PC-3 (cell line): ENCODE results near the gene RIC1. TPM values are rescaled to one million over a fixed set of nuclear protein-coding genes. Genes with fewer than 3 reads are reported as not detected.
A peak's percentile ranks its signal among the peaks of the same experiment; 100 is the strongest.

ENCODE experiments used
- ATAC-seq: fragments of 200-7000 bp; cut with Tn5 transposase; 2 replicates; pipeline ENCODE4 v1.9.1; 2020; ENCODE audit warnings: mild to moderate bottlenecking, moderate library complexity
- BruUV-seq: library from RNA; stranded (reverse); fragments of 400-500 nt; replicated peaks from 2 replicates; lab custom pipeline; 2021; lab: Mats Ljungman, UMichigan
- CTCF ChIA-PET: fragments of 300-600 bp; sonication (Branson Sonifier 250); formaldehyde crosslinking; loops from one replicate; lab custom pipeline; 2022; ENCODE audit warnings: antibody characterized with exemption; lab: Charles Lee
- POLR2A ChIA-PET: fragments of 300-600 bp; sonication (Branson Sonifier 250); formaldehyde crosslinking; loops from one replicate; lab custom pipeline; 2022; ENCODE audit warnings: antibody characterized with exemption; ENCODE audit not compliant: unreplicated experiment; lab: Charles Lee
- DNase-seq: peaks from one replicate; pipeline ENCODE4 v3.0.0-alpha.2; 2015
- H2AFZ ChIP-seq: fragments of 300-600 bp; sonication (generic); 2 replicates; pipeline ENCODE4 v1.6.0; 2016; ENCODE audit warnings: antibody characterized with exemption, low read length
- H3F3A ChIP-seq: fragments of 300-600 bp; sonication (generic); one replicate; pipeline ENCODE4 v1.6.0; 2017; ENCODE audit warnings: antibody characterized with exemption, low read length, control low read depth, mild to moderate bottlenecking; ENCODE audit not compliant: unreplicated experiment
- H3K27ac ChIP-seq: fragments of 300-600 bp; sonication (generic); 2 replicates; pipeline ENCODE4 v1.5.1; 2016; ENCODE audit warnings: mild to moderate bottlenecking, low read length
- H3K27me3 ChIP-seq: fragments of 300-600 bp; sonication (generic); 2 replicates; pipeline ENCODE4 v1.6.1; 2016; ENCODE audit warnings: low read length, mixed read lengths
- H3K36me3 ChIP-seq: fragments of 300-600 bp; sonication (generic); 2 replicates; pipeline ENCODE4 v1.6.1; 2016; ENCODE audit warnings: low read depth, mixed run types, low read length, mixed read lengths
- H3K4me1 ChIP-seq: fragments of 300-600 bp; sonication (generic); 2 replicates; pipeline ENCODE4 v1.5.1; 2016; ENCODE audit warnings: low read length; ENCODE audit not compliant: insufficient read depth
- H3K4me2 ChIP-seq: fragments of 300-600 bp; sonication (generic); 2 replicates; pipeline ENCODE4 v1.6.0; 2016; ENCODE audit warnings: low read length
- H3K4me3 ChIP-seq: fragments of 300-600 bp; sonication (generic); 2 replicates; pipeline ENCODE4 v1.5.1; 2016; ENCODE audit warnings: mild to moderate bottlenecking, low read length, mixed read lengths
- H3K79me2 ChIP-seq: fragments of 300-600 bp; sonication (generic); 2 replicates; pipeline ENCODE4 v1.6.1; 2017; ENCODE audit warnings: low read length, mixed read lengths
- H3K9ac ChIP-seq: fragments of 300-600 bp; sonication (generic); 2 replicates; pipeline ENCODE4 v1.6.0; 2016; ENCODE audit warnings: mild to moderate bottlenecking, low read length
- H3K9me2 ChIP-seq: fragments of 300-600 bp; sonication (generic); replicated peaks from 2 replicates; pipeline ENCODE4 v1.6.1; 2016; ENCODE audit warnings: mixed run types, low read length, mixed read lengths
- H3K9me3 ChIP-seq: fragments of 300-600 bp; sonication (generic); 2 replicates; pipeline ENCODE4 v1.6.1; 2016; ENCODE audit warnings: low read length, mixed read lengths
- H4K20me1 ChIP-seq: fragments of 300-600 bp; sonication (generic); 2 replicates; pipeline ENCODE4 v1.6.1; 2016; ENCODE audit warnings: low read length, mixed read lengths
- EZH2 ChIP-seq: fragments of 300-600 bp; sonication (generic); IDR thresholded peaks from one replicate; pipeline ENCODE4 v1.6.1; 2017; ENCODE audit warnings: antibody characterized with exemption, mild to moderate bottlenecking, low read length; ENCODE audit not compliant: unreplicated experiment
- EZH2phosphoT487 ChIP-seq: fragments of 300-600 bp; sonication (generic); IDR thresholded peaks from 2 replicates; pipeline ENCODE4 v1.6.1; 2018; ENCODE audit warnings: mild to moderate bottlenecking, antibody characterized with exemption, low read length, borderline replicate concordance
- intact Hi-C: fragments of 100-400 bp; cut with micrococcal nuclease; formaldehyde crosslinking; loops from 2 replicates; pipeline ENCODE4 v1.9.0; 2023
- total RNA-seq: library from RNA; depleted of rRNA; stranded (reverse); fragments of >200 nt; gene quantifications from 2 replicates; pipeline ENCODE4 v1.2.3, GENCODE V29; 2014
- TF ChIP-seq, protein P1 (sequence below): fragments of 300-600 bp; sonication (generic); conservative IDR thresholded peaks from 2 replicates; pipeline ENCODE4 v1.5.1; 2017; ENCODE audit warnings: antibody characterized with exemption, low read depth, mild to moderate bottlenecking, low read length

RIC1 gene
- total RNA-seq, 1 experiment from 2014 or later = 16.0 TPM

DNA sequence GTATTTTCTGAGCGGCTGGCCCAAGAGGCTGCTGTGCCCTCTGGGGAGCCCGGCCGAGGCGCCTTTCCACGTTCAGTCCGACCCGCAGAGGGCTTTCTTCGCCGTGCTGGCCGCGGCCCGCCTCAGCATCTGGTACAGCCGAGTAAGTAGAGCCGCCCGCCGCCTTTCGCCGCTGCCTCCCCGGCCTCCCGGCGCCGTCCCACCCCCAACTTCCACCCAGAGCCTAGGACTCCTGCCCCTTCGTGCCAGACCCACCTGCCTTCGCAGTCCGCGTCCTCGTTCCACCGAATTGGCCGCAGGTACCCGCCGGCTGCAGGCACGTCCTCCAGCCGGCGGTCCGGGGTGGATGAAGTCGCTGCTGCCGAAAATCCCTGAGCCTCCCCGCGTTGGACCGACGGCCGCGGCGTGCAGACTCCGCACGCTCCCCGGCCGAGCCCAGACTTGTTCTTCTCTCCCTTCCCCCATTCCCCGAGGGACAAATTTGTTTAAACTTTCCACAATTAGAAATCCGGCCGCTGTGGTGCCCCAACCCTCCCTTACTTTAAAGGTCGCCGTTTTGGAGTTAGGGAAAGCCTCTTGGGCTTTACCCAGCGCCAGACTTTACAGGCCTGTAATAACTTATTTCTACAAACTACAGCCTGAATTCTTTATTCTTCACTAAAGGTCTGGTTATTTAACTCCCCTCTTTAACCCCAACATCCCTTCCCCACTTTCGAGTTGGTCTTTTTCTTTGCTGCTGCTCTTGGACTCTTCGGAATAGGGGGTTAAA lies 589 bp downstream of the RIC1 start:
- H3K27ac ChIP-seq = peak overlapping the region; percentile 24
- H4K20me1 ChIP-seq = no peaks in the 10 kb centered on the region
- ChIA-PET CTCF (no interaction called here), POLR2A (no interaction called here)
- DNase-seq (peak; percentile 4), ATAC-seq (peak; percentile 17)
- H3F3A ChIP-seq = no peaks in the 10 kb centered on the region
- no peaks in the 10 kb centered on the region for H3K9me2 ChIP-seq
- TF ChIP-seq, protein P1, sequence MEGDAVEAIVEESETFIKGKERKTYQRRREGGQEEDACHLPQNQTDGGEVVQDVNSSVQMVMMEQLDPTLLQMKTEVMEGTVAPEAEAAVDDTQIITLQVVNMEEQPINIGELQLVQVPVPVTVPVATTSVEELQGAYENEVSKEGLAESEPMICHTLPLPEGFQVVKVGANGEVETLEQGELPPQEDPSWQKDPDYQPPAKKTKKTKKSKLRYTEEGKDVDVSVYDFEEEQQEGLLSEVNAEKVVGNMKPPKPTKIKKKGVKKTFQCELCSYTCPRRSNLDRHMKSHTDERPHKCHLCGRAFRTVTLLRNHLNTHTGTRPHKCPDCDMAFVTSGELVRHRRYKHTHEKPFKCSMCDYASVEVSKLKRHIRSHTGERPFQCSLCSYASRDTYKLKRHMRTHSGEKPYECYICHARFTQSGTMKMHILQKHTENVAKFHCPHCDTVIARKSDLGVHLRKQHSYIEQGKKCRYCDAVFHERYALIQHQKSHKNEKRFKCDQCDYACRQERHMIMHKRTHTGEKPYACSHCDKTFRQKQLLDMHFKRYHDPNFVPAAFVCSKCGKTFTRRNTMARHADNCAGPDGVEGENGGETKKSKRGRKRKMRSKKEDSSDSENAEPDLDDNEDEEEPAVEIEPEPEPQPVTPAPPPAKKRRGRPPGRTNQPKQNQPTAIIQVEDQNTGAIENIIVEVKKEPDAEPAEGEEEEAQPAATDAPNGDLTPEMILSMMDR = no peak
- no peak for TF ChIP-seq EZH2phosphoT487
- no peak for TF ChIP-seq EZH2
- no peaks in the 10 kb centered on the region for H3K36me3 ChIP-seq
- H3K4me2 ChIP-seq = peak overlapping the region; percentile 100
- peak overlapping the region; percentile 76 for H3K4me3 ChIP-seq
- no peaks in the 10 kb centered on the region for H3K9me3 ChIP-seq
- no TSS peak for BruUV-seq
- no peaks in the 10 kb centered on the region for H3K27me3 ChIP-seq
- H3K4me1 ChIP-seq = peaks cover 47% of the 10 kb centered on the region
- peak overlapping the region; percentile 82 for H3K9ac ChIP-seq
- peak overlapping the region; percentile 80 for H2AFZ ChIP-seq
- intact Hi-C loops = loop anchor here (2.0 to 10.0 kb wide), 2 partner anchors 85 to 155 kb away; no protein-coding TSS in a partner anchor
- H3K79me2 ChIP-seq = peaks cover 92% of the 10 kb centered on the region

DNA sequence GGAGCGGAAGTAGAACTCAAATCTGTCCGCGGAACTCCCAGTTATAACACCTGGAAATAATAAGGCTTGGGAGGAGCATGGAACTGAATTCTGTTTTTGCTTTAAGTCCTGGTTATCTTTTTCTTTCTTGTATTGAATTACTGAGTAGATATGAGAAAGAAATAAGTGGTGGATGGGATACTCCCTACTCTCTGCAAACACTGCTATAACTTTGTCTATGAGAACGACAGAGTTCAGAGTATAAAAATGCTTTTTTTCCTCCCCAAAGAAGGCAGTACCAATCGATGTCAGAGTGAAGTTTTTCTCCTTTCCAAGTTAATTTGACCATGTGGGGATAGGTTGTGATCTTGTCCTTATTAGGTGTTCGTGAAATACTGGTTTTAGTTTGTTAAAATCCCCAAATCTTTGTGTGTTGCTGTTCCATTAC lies 1.2 kb downstream of the RIC1 start:
- peak overlapping the region; percentile 80 for H2AFZ ChIP-seq
- TF ChIP-seq EZH2 (no peak), EZH2phosphoT487 (no peak)
- TF ChIP-seq, protein P1 = no peak
- peaks cover 94% of the 10 kb centered on the region for H3K79me2 ChIP-seq
- CTCF ChIA-PET = no interaction called here
- POLR2A ChIA-PET = no interaction called here
- DNase-seq (peak; percentile 29), ATAC-seq (no peak)
- intact Hi-C loops = loop anchor here (10.0 kb wide), 1 partner anchor 155 kb away; no protein-coding TSS in a partner anchor
- H3K27ac ChIP-seq = peak overlapping the region; percentile 24; the same call in 1 of the 2 replicates
- H3K9me2 ChIP-seq = no peaks in the 10 kb centered on the region
- no peaks in the 10 kb centered on the region for H3F3A ChIP-seq
- peak overlapping the region; percentile 76 for H3K4me3 ChIP-seq
- no peaks in the 10 kb centered on the region for H3K27me3 ChIP-seq
- H3K36me3 ChIP-seq = peaks cover 3% of the 10 kb centered on the region; the same call in 1 of the 2 replicates
- H3K4me2 ChIP-seq = peak overlapping the region; percentile 100
- peaks cover 47% of the 10 kb centered on the region for H3K4me1 ChIP-seq
- H3K9me3 ChIP-seq = no peaks in the 10 kb centered on the region
- BruUV-seq = TSS peak; percentile 58
- peak overlapping the region; percentile 82 for H3K9ac ChIP-seq
- H4K20me1 ChIP-seq = no peaks in the 10 kb centered on the region

DNA sequence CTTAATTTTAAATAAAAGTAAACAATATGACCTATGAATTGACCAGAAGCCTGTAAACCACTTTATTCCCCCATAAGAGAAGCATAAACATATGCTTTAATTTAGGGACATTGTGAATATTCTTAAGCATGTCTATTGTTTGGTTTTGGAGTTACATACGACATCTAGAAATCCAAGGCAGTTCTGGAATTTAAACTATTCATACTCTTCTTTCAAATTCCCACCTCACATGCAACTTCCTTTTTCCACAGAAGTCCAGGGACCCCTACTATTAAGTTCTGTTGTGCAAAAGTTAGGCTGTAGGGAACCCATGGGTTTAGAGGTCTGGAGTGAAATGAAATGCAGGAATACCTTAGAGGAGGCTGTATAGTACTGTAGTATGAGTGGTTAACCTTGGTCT lies 2.1 kb downstream of the RIC1 start:
- H3K4me1 ChIP-seq = peaks cover 47% of the 10 kb centered on the region
- POLR2A ChIA-PET = no interaction called here

More for the DNA sequence above, 2.1 kb downstream of the RIC1 start:
- CTCF ChIA-PET = no interaction called here
- H3K4me2 ChIP-seq = peak overlapping the region; percentile 100
- peak overlapping the region; percentile 76 for H3K4me3 ChIP-seq
- no TSS peak for BruUV-seq
- H3K9me2 ChIP-seq = no peaks in the 10 kb centered on the region
- H3K27ac ChIP-seq = no peak overlapping the region
- H3F3A ChIP-seq = no peaks in the 10 kb centered on the region
- H4K20me1 ChIP-seq = no peaks in the 10 kb centered on the region
- peak overlapping the region; percentile 82; the same call in 1 of the 2 replicates for H3K9ac ChIP-seq
- TF ChIP-seq EZH2phosphoT487 = no peak
- TF ChIP-seq, protein P1 = no peak
- no peak for TF ChIP-seq EZH2
- no peak overlapping the region for H2AFZ ChIP-seq
- DNase-seq (no peak), ATAC-seq (no peak)
- H3K79me2 ChIP-seq = peaks cover 94% of the 10 kb centered on the region
- peaks cover 9% of the 10 kb centered on the region; the same call in 1 of the 2 replicates for H3K36me3 ChIP-seq
- intact Hi-C loops = loop anchor here (10.0 kb wide), 1 partner anchor 154 kb away; no protein-coding TSS in a partner anchor
- no peaks in the 10 kb centered on the region for H3K9me3 ChIP-seq
- H3K27me3 ChIP-seq = no peaks in the 10 kb centered on the region
